GM21737 (cell line): ENCODE data around the gene PGM1.

Experiments used
- ATAC-seq: cut with Tn5 transposase; IDR thresholded peaks from one replicate; pipeline ENCODE4 v1.9.1; 2021; ENCODE audit warnings: mild to moderate bottlenecking, moderate library complexity; ENCODE audit not compliant: unreplicated experiment

PGM1 gene

GRCh38 chr1:63663873-63664272, 70.7 kb downstream of the PGM1 start:
- no peak for ATAC-seq

- ATAC-seq: no peak
Observed at GRCh38 chr1:63664742-63665141, 71.5 kb downstream of the PGM1 start.

DNA sequence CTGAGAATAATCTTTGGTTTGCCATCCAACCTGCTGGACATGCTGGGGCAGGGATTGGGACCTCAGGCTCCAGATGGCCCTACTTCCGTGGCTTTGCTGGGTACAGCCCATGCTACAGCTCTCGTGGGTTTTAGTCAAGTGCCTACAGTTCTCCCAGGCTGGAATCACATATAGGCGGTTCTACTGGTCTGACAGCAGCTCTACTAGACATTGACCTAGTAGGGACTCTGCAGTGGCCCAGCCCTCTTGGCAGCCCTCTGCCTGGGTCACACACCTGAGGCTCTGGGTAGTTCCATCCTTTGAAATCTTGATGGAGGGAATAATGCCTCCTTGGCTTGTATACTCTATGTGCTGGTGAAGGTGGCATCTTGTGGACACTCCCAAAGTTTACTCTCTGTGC, 72.2 kb downstream of the PGM1 start:
- ATAC-seq: no peak

DNA sequence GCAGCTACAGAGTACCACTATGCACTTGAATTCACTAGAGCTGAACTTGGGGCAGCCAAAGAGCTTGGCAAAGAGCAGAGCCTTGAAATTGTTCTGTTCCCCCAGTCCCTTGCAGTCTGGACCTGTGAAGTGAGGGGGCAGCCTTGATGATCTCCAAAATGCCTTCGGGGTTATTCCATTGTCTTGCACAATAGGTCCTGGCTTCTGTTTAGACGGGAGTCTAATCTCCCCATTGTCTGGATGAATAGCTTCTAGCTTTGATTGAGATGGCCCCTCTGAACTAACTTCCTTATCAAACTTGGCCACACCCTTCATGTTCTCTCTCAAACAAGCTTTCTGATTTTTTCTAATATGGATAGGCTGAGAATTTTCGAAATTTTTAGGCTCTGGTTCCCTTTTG, 72.6 kb downstream of the PGM1 start:
- ATAC-seq: no peak

DNA sequence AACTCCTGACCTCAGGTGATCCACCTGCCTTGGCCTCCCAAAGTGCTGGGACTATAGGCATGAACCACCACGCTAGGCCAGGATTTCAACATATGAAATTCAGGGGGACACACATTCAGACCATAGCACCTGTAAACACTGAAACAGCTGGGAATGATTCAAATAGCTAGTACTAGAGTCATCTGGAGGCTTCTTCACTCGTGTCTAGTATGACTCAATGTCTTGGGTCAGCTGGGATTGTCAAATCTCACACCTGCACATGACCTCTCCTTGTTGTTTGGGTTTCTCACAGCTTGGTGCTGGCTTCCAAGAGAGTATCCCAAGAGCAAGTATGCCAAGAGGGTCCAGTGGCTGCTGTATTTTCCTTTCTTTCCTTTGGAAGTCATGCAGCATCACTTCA, 75.1 kb downstream of the PGM1 start:
- ATAC-seq: no peak

DNA sequence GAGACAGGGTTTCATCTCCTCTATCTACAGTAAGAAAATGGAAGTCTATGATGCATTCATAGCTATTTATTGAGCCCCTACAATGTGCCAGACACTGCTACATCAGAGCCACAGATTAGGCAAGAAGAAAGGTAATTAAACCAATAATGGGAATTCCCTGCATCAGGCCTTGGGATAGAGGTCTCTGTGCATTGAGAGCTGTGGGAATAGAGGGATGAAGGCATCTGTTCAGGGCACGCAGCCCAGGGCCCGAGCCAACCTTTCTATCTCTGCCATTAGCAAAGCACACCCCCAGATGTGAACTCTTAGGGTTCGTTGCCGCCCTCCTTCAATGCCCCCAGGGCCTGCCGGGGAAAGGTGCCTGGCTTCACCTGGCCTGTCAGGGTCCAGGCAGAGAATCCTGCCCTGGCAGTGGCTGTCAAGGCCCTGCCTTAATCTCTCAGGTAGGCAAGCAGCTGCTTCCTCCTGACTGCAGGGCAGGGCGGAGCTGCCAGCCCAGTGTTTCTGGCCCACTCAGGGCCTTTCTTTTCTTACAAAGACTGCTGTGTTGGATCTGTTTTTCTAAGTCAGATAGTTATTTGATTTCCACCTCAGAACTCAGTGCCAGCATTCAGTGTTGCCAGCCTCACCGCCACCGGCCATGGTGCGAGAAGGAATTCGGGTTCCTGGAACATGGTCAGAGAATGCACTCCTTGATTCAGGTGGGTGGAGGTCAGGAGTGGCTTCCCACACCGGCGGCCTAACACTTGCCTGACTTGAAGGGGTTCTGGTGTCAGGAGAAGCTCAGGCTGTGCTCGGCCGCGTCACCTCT, 76.1 kb downstream of the PGM1 start:
- no peak for ATAC-seq

- no peak for ATAC-seq
Observed at GRCh38 chr1:63670164-63670563, 77.0 kb downstream of the PGM1 start.

DNA sequence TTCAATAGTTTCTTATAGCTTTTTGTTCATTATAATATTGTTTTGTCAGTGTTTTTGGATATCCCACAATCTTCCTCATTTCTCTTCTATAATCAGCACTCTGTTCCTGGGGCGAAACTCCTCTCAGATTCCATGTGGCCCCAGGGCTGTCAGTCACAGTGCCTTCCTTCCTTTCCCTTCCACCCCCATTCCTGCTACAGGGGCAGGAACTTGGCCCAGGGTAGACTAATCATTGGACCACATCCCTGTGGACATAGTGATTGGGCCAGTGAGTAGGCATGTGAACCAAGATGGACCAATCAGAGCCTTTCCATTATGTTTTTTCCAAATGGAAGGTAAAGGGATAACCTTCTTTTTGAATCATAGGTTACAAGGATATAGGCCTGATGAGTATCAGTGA, 78.3 kb downstream of the PGM1 start:
- ATAC-seq: no peak

- no peak for ATAC-seq
Observed at GRCh38 chr1:63674238-63674864, 81.1 kb downstream of the PGM1 start.

- ATAC-seq: no peak
Observed at GRCh38 chr1:63674865-63675419, 81.7 kb downstream of the PGM1 start.

- no peak for ATAC-seq
Observed at GRCh38 chr1:63675420-63675931, 82.3 kb downstream of the PGM1 start.

- ATAC-seq: no peak
Observed at GRCh38 chr1:63677497-63677896, 84.3 kb downstream of the PGM1 start.

GRCh38 chr1:63678200-63678599, 85.0 kb downstream of the PGM1 start:
- no peak for ATAC-seq

DNA sequence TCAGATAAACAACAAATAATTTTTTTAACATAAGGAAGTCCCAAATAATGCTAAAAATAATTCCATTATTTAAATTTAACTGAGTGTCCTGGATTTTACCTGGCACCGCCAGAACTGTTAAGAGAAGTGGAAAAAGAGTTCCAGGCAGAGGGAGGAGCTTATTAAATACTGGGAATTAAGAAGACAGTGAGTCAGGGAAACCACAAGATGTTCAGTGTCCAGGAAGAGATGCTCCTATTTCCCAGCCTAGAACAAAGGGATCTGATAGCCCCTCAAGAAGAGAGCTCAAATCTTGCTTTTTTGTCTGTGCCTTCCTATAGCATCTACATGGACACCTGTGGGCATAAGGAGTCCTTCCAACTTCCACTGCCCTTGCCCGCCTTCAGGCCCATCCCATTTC, 85.9 kb downstream of the PGM1 start:
- no peak for ATAC-seq

- no peak for ATAC-seq
Observed at GRCh38 chr1:63679589-63679988, 86.4 kb downstream of the PGM1 start.

DNA sequence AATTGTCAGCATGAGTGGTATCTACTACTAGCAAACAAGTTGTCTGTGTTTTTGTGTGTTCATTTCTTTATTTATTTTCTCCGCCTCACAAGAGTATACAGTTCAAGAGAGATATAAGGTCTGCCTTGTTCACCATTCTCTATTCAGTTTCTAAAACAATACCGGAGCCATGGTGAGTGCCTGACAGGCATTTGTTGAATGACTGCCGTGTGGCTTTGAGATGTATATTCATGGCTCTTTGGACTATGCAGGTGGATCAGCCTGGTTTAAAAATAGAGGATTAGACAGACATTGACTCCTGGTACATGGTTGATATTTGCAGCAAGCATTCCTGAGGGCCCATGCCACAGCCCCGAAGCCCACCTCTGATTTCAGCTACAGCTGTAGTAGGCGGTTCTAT, 89.7 kb downstream of the PGM1 start:
- no peak for ATAC-seq

DNA sequence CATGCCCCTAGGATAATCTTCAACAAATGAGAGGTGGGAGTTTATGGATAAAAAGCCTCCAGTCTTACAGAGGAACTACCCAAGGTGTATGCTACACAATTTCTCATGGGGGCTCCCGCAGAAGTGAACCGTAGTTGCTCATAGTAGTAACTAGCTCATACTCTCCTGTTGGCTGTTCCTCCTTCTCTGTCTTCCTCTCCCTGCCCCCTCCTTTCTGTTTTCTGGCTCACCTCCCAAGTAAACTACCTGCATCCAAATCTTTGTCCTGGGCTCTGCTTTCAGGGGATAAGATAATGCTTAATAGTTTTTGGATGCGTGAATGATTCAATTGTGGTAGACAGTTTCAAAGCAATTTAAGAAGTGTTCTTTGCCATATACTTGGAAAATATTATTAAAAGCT, 90.5 kb downstream of the PGM1 start:
- no peak for ATAC-seq

DNA sequence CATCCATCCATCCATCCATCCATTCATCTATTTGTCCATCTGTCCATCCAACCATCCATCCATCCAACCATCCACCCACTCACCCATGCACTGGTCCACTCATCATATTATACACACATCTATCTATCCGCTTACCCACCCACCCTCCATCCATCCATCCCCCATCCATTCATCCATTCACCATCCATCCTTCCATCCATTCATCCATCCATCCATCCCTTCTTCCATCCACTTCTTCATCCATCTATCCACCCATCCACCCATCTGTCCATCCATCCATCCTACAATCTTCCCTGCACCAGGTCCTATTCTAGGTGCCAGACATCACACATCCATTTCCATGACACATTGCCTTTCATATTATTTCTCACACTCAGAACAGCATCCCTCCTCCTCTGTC, 93.5 kb downstream of the PGM1 start:
- ATAC-seq: no peak

DNA sequence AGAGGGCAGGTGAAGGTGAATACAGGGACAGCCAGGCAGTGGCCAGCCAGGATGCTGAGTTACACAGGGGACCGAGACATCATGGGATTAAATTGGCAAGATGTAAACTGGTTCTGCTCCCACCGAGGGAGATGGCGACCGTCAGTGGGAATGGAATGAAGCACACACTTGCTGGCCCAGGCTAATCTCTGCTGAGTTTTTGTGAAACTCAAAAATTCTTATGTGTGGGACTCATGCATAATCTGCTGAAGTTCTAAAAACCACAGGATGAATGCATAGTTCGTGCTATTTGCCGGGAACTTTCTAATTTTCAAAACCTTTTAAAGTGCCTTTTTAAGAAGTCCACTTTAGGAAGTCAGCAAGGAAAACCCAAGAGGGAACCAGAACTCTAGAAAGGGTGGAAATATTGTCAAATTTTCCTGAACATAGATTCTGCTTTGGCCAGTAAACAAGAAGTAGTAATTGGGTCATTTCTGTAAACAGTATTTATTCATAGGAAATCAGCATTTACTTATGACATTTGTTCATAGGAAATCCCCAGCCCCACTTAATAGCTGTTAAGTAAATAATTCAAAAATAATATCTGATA, 95.2 kb downstream of the PGM1 start:
- no peak for ATAC-seq

DNA sequence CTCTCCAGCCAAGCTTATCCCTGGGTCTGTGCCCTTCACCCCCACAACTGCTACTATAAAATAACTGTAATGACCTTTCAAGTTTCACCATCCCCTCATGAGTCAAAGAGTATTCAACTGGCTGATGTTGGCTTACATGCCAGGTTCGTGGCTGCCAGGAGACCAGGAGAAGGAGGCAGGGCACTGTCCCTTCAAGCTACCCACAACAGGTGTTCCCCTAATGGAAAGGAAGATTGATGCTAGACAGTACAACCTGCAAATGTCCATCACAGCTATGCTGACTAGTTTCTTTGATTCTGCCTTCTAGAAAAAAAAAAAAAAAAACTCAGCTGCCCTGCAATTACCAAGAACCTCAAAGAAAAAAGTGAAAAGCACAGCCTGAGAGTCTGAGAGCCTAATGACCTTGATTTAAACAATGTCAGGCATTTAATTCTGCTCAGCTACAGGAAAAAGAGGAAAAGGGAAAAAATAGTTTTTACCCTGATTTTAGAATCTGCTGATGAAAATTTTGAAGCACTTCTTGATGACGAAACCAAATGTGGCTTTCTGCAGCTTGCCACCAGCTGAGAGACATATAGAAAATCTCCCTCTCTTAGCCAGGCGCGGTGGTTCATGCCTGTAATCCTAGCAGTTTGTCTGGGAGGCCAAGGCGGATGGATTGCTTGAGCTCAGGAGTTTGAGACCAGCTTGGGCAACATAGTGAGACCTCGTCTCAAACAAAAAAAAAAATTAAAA, 97.9 kb downstream of the PGM1 start:
- no peak for ATAC-seq
